LNCaP clone FGC (cell line): Measurements from ENCODE around the gene NACAD.
"Not testable (repeated sequence)": the region's sequence is repeated elsewhere in the genome, so short reads cannot be mapped to it uniquely, and the experiment has no call there.

Experiments used
- DNase-seq: peaks from one replicate; pipeline ENCODE4 v3.0.0-alpha.2; 2011; ENCODE audit warnings: low read depth
- H3K4me3 ChIP-seq: 2 replicates; pipeline ENCODE4 v1.5.1; 2011; ENCODE audit warnings: mild to moderate bottlenecking, low read depth, low read length, control low read depth
- CTCF ChIP-seq: IDR thresholded peaks from 2 replicates; pipeline ENCODE4 v1.5.1; 2012; ENCODE audit warnings: mild to moderate bottlenecking; ENCODE audit not compliant: control insufficient read depth, insufficient read depth; ENCODE audit errors: extremely low read depth

NACAD gene

GRCh38 chr7:45116048-45116447 is 27.3 kb upstream of the NACAD start:
- TF ChIP-seq CTCF, result no peak
- H3K4me3 ChIP-seq, result no peak overlapping the region
- DNase-seq, result no peak

GRCh38 chr7:45114926-45115325 is 26.2 kb upstream of the NACAD start:
- TF ChIP-seq CTCF, result no peak
- no peak for DNase-seq

GRCh38 chr7:45114257-45114656 is 25.5 kb upstream of the NACAD start:
- DNase-seq, H3K4me3 ChIP-seq: not testable (repeated sequence)

More at GRCh38 chr7:45114926-45115325, 26.2 kb upstream of the NACAD start:
- H3K4me3 ChIP-seq, result no peak overlapping the region

GRCh38 chr7:45112648-45113047 is 23.9 kb upstream of the NACAD start:
- TF ChIP-seq CTCF, result no peak
- H3K4me3 ChIP-seq, result peak overlapping the region; percentile 83
- no peak for DNase-seq

GRCh38 chr7:45111298-45112223 is 22.8 kb upstream of the NACAD start, which contains the start of gene TBRG4:
TBRG4 (minus strand) TSS chr7:45111697; CDS start chr7:45109237, 2,460 bp downstream.
- DNase-seq, result peak; percentile 86

GRCh38 chr7:45108863-45109262 is 20.1 kb upstream of the NACAD start:
- TF ChIP-seq CTCF, result no peak
- no peak for DNase-seq
- H3K4me3 ChIP-seq, result no peak overlapping the region

More at GRCh38 chr7:45111298-45112223, 22.8 kb upstream of the NACAD start, which contains the start of gene TBRG4:
- TF ChIP-seq CTCF, result peak; percentile 55
- peak within 1 kb of the TSS; percentile 83 for H3K4me3 ChIP-seq

- DNase-seq, result no peak
- no peak overlapping the region for H3K4me3 ChIP-seq
- no peak for TF ChIP-seq CTCF
Observed at GRCh38 chr7:45107356-45107755, 18.6 kb upstream of the NACAD start.
